Endothelial cell (in vitro differentiated cells): ENCODE measurements around the gene APOA4. TPM values are rescaled to one million over a fixed set of nuclear protein-coding genes. Genes with fewer than 3 reads are reported as not detected.

Experiments used
- DNase-seq: peaks from one replicate; pipeline ENCODE4 v3.0.0; 2021; ENCODE audit warnings: low spot score
- H3K27ac Mint-ChIP-seq: one replicate; pipeline ENCODE4 v1.8.0; 2021; ENCODE audit warnings: mixed read lengths, inconsistent platforms; ENCODE audit not compliant: unreplicated experiment
- H3K27me3 Mint-ChIP-seq: one replicate; pipeline ENCODE4 v1.8.0; 2021; ENCODE audit warnings: mild to moderate bottlenecking, moderate library complexity, mixed read lengths, inconsistent platforms; ENCODE audit not compliant: unreplicated experiment
- H3K36me3 Mint-ChIP-seq: one replicate; pipeline ENCODE4 v1.8.0; 2021; ENCODE audit warnings: mild to moderate bottlenecking, low read depth, mixed read lengths, inconsistent platforms; ENCODE audit not compliant: unreplicated experiment
- H3K4me1 Mint-ChIP-seq: one replicate; pipeline ENCODE4 v1.8.0; 2021; ENCODE audit warnings: mild to moderate bottlenecking, mixed read lengths, inconsistent platforms; ENCODE audit not compliant: unreplicated experiment
- H3K4me3 Mint-ChIP-seq: one replicate; pipeline ENCODE4 v1.8.0; 2021; ENCODE audit warnings: mild to moderate bottlenecking, mixed read lengths, inconsistent platforms; ENCODE audit not compliant: unreplicated experiment
- H3K9me3 Mint-ChIP-seq: one replicate; pipeline ENCODE4 v1.8.0; 2021; ENCODE audit warnings: mixed read lengths, inconsistent platforms; ENCODE audit not compliant: unreplicated experiment
- total RNA-seq: library from RNA; stranded (reverse); fragmentation: NEBNext Ultra II Directional; extraction: Animal tissue kit (Norgen Biotek cat#: 25700); gene quantifications from one replicate; pipeline ENCODE4 v1.2.1, GENCODE V29; 2021; ENCODE audit not compliant: unreplicated experiment
- TF ChIP-seq, protein P1 (sequence below): fragments of 200-600 bp; sonication (generic); IDR thresholded peaks from one replicate; pipeline ENCODE4 v1.5.0; 2021; ENCODE audit warnings: antibody characterized with exemption; ENCODE audit not compliant: unreplicated experiment

Gene APOA4
- total RNA-seq, 1 donor from 2014 or later, result not detected

GRCh38 chr11:116838321-116839084 lies 15.4 kb upstream of the APOA4 start:
- no peaks in the 10 kb centered on the region for H3K36me3 Mint-ChIP-seq
- DNase-seq, result no peak
- peaks cover 2% of the 10 kb centered on the region for H3K27me3 Mint-ChIP-seq
- H3K9me3 Mint-ChIP-seq, result no peaks in the 10 kb centered on the region
- TF ChIP-seq, protein P1, sequence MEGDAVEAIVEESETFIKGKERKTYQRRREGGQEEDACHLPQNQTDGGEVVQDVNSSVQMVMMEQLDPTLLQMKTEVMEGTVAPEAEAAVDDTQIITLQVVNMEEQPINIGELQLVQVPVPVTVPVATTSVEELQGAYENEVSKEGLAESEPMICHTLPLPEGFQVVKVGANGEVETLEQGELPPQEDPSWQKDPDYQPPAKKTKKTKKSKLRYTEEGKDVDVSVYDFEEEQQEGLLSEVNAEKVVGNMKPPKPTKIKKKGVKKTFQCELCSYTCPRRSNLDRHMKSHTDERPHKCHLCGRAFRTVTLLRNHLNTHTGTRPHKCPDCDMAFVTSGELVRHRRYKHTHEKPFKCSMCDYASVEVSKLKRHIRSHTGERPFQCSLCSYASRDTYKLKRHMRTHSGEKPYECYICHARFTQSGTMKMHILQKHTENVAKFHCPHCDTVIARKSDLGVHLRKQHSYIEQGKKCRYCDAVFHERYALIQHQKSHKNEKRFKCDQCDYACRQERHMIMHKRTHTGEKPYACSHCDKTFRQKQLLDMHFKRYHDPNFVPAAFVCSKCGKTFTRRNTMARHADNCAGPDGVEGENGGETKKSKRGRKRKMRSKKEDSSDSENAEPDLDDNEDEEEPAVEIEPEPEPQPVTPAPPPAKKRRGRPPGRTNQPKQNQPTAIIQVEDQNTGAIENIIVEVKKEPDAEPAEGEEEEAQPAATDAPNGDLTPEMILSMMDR, result no peak
- H3K4me1 Mint-ChIP-seq, result peaks cover 17% of the 10 kb centered on the region
- H3K4me3 Mint-ChIP-seq, result no peak overlapping the region
- no peak overlapping the region for H3K27ac Mint-ChIP-seq

DNA sequence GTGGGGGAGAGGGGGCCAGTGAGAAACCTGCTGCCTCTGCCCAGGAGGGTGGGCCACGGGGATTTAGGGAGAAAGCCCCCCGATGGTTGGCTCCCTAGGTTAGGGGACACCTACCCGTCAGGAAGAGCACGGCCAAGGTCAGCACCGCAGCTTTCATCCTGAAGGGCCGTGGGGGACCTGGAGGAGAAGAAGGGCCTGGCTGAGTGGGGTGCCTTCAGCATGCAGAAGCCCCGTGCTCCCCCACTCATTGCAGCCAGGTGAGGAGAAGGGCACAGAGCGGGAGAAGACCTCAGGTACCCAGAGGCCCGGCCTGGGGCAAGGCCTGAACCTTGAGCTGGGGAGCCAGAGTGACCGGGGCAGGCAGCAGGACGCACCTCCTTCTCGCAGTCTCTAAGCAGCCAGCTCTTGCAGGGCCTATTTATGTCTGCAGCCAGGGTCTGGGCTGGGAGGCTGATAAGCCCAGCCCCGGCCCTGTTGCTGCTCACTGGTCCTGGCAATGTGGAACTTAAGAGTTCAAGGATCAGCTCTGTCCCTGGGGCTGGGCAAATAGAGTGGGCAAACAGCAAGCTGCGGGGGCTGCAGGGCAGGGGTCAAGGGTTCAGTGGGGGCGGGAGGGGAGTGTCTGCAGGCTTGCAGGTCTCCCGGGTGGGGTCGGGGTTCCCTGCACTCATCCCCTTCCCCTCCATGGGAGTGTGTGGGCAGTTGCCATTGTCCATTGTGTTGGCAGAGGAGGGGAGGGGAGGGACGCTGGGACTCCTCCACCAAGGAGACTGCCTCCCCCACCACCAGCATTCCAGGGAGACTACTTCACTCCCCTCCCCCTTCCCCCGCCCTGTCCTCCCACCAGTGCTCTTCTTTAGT lies 14.4 kb upstream of the APOA4 start, which contains the start of gene APOA1:
APOA1 (minus strand) TSS at position 392 of the 861 bp plus-strand sequence; CDS start at position 157, 235 bp downstream.
- TF ChIP-seq, protein P1, result no peak
- no peak for DNase-seq
- Mint-ChIP-seq H3K27ac (no peak within 1 kb of the TSS), H3K4me3 (no peak within 1 kb of the TSS), H3K4me1 (peaks cover 15% of the 10 kb centered on the region), H3K9me3 (no peaks in the 10 kb centered on the region), H3K36me3 (no peaks in the 10 kb centered on the region), H3K27me3 (peaks cover 2% of the 10 kb centered on the region)

DNA sequence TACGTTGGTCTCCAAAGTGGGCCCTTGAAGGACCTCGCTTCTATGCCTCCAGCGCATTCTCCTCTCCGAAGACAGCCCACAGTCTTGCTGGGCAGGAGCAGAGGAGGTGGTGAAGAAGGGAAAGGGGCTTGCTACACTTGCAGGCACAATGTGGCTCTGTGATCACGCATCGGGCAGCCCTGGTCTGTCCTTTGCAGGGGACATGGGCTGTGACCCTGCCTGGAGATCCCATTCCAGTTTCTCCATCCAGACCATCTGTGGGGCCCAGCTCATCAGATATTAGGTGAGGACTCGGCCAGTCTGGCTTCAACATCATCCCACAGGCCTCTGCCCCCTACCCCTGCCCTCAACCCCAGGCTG lies 13.5 kb upstream of the APOA4 start:
- Mint-ChIP-seq H3K36me3 (no peaks in the 10 kb centered on the region), H3K4me1 (peaks cover 15% of the 10 kb centered on the region), H3K9me3 (no peaks in the 10 kb centered on the region), H3K27ac (no peak overlapping the region), H3K4me3 (no peak overlapping the region), H3K27me3 (peaks cover 2% of the 10 kb centered on the region)
- no peak for DNase-seq
- TF ChIP-seq, protein P1, result no peak

DNA sequence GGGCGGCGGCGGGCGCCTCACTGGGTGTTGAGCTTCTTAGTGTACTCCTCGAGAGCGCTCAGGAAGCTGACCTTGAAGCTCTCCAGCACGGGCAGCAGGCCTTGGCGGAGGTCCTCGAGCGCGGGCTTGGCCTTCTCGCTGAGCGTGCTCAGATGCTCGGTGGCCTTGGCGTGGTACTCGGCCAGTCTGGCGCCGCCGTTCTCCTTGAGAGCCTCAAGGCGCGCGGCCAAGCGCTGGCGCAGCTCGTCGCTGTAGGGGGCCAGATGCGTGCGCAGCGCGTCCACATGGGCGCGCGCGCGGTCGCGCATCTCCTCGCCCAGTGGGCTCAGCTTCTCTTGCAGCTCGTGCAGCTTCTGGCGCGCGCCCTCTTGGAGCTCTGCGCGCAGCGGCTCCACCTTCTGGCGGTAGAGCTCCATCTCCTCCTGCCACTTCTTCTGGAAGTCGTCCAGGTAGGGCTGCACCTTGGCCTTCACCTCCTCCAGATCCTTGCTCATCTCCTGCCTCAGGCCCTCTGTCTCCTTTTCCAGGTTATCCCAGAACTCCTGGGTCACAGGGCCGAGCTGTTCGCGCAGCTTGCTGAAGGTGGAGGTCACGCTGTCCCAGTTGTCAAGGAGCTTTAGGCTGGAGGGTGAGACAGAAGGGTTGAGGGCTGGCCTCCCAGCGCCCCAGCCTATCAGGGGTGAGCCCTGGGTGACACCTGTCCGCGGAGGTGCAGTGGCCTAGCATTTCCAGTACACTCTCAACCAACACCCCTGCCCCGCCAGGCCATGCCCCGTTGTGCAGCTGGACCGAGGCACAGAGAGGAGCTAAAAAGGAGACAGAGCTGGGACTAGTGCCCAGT lies 12.9 kb upstream of the APOA4 start:
- Mint-ChIP-seq H3K36me3 (no peaks in the 10 kb centered on the region), H3K27ac (no peak overlapping the region), H3K9me3 (no peaks in the 10 kb centered on the region), H3K4me1 (peaks cover 15% of the 10 kb centered on the region), H3K4me3 (no peak overlapping the region), H3K27me3 (peaks cover 2% of the 10 kb centered on the region)
- TF ChIP-seq, protein P1, result peak; percentile 27
- peak; percentile 72 for DNase-seq
